ENCODE results near the gene NBEAL1.
"Not testable (repeated sequence)": the region's sequence is repeated elsewhere in the genome, so short reads cannot be mapped to it uniquely, and the experiment has no call there.

The NBEAL1 gene

GRCh38 chr2:203237346-203238238, 222.9 kb downstream of the NBEAL1 start:
- DNase-seq = no peak

GRCh38 chr2:203238292-203238703, 223.6 kb downstream of the NBEAL1 start:
- no peak for DNase-seq

GRCh38 chr2:203238704-203239526, 224.2 kb downstream of the NBEAL1 start, which contains the start of gene CYP20A1:
CYP20A1 (plus strand) TSS chr2:203239018; CDS start chr2:203239063, 45 bp downstream.
- DNase-seq = peak; percentile 98

GRCh38 chr2:203240491-203240890, 225.8 kb downstream of the NBEAL1 start:
- DNase-seq = no peak

GRCh38 chr2:203242518-203242917, 227.8 kb downstream of the NBEAL1 start:
- DNase-seq = no peak

- no peak for DNase-seq
Observed at GRCh38 chr2:203246646-203247045, 232.0 kb downstream of the NBEAL1 start.

GRCh38 chr2:203252818-203253217, 238.1 kb downstream of the NBEAL1 start:
- DNase-seq = no peak

- not testable (repeated sequence) for DNase-seq
Observed at GRCh38 chr2:203253422-203254095, 238.9 kb downstream of the NBEAL1 start.

GRCh38 chr2:203261326-203262159, 246.9 kb downstream of the NBEAL1 start:
- no peak for DNase-seq

All from fibroblast of skin of scalp (primary cell).